Measurements from ENCODE around the gene ROPN1. TPM values are rescaled to one million over a fixed set of nuclear protein-coding genes. Genes with fewer than 3 reads are reported as not detected.

ROPN1 gene
- total and polyA plus RNA-seq, 2 of the 13 experiments (the other 11 are each of a cell fraction or from before 2014, with no cell fraction given) = not detected

- TF ChIP-seq ZNF891 (CRISPR knock-in tag; IDR thresholded peaks at IDR 0.05) (0 out of 2 replicates have a peak, but pooled peaks have one; percentile 34), ZNF251 (CRISPR knock-in tag; IDR thresholded peaks at IDR 0.05) (no peak), ATF7-NPFF (CRISPR knock-in tag; IDR thresholded peaks at IDR 0.05; ENCODE audit: low read depth) (0 out of 2 replicates have a peak, but pooled peaks have one; percentile 16), ZNF597 (CRISPR knock-in tag; IDR thresholded peaks at IDR 0.05) (no peak), THAP7 (CRISPR knock-in tag; IDR thresholded peaks at IDR 0.05) (no peak)
Measured at GRCh38 chr3:124033360-124034015, 41.6 kb upstream of the ROPN1 start, which contains the start of gene KALRN (continued).

GRCh38 chr3:124032881-124033359 is 41.0 kb upstream of the ROPN1 start:
- intact Hi-C loops (cut with micrococcal nuclease; ENCODE audit: unreplicated experiment) = loop anchor here (5.0 kb wide), 1 partner anchor 44 kb away; no protein-coding TSS in a partner anchor
- FAIRE-seq (no peak), DNase-seq (ENCODE audit: low spot score) (peak; percentile 51), ATAC-seq (peak; percentile 94)
- Histone ChIP-seq H4K20me1 (ENCODE audit: insufficient read depth, low read length) (no peaks in the 10 kb centered on the region), H3K4me2 (ENCODE audit: low read depth, low read length) (peak overlapping the region; percentile 77), H3K27me3 (ENCODE audit: control insufficient read depth in 1 of 2, insufficient read depth in 2 of 2, low read length in 2 of 2) (peaks cover 0 to 48% of the 10 kb centered on the region in 2 experiments), H3K4me3 (replicated peaks in 1 of 3; ENCODE audit: insufficient read depth in 1 of 3, low read depth in 2 of 3, low read length in 3 of 3) (peak overlapping the region; percentile 60 to 76 (median 70)), H3K4me1 (ENCODE audit: insufficient read depth, low read length) (peaks cover 6% of the 10 kb centered on the region), H3K36me3 (replicated peaks in 1 of 2; ENCODE audit: control insufficient read depth in 1 of 2, insufficient read depth in 2 of 2, low read length in 2 of 2) (no peaks in the 10 kb centered on the region), H3K9ac (ENCODE audit: insufficient read depth, low read depth, low read length) (peak overlapping the region; percentile 48; the same call in 1 of the 2 replicates), H3K9me3 (ENCODE audit: low read length) (no peaks in the 10 kb centered on the region), H3K27ac (ENCODE audit: extremely low read length, insufficient read depth, low read length) (no peak overlapping the region), H2AFZ (ENCODE audit: low read length) (no peak overlapping the region), H3K79me2 (ENCODE audit: insufficient read depth, low read length) (no peaks in the 10 kb centered on the region)
- ChIA-PET POLR2A (no interaction called here), CTCF (ENCODE audit: low intra/inter-chr PET ratio, low total read pairs) (no interaction called here)
- no TSS peak for BruUV-seq (replicated peaks)
- under 1% methylated on average over 30 of the region's 48 CpGs for WGBS (ENCODE audit: low lambda C conversion rate)
- in situ Hi-C loops (cut with HindIII; ENCODE audit: extremely low pct_ligation_motif_present, low pct_unique_long_range_greater_than_20kb) = no loop called here
- TF ChIP-seq ZSCAN9 (CRISPR knock-in tag; IDR thresholded peaks at IDR 0.05; ENCODE audit: borderline replicate concordance) (no peak), ZNF781 (CRISPR knock-in tag; IDR thresholded peaks at IDR 0.05; ENCODE audit: borderline replicate concordance, not compliant biosample characterization) (no peak), KMT2B (CRISPR knock-in tag; IDR thresholded peaks at IDR 0.05) (no peak), REST (IDR thresholded peaks at IDR 0.05; ENCODE audit: borderline replicate concordance in 1 of 2, low read depth in 1 of 2, low read length in 2 of 2) (no peak), MED1 (CRISPR knock-in tag; IDR thresholded peaks at IDR 0.05) (0 out of 2 replicates have a peak, but pooled peaks have one; percentile 16), PPARG (CRISPR knock-in tag; conservative IDR thresholded peaks at IDR 0.05) (no peak), NKX3-1 (CRISPR knock-in tag; IDR thresholded peaks at IDR 0.05) (no peak), ATRX (CRISPR knock-in tag; IDR thresholded peaks at IDR 0.05; ENCODE audit: borderline replicate concordance) (no peak), ZUFSP (CRISPR knock-in tag; IDR thresholded peaks at IDR 0.05; ENCODE audit: borderline replicate concordance) (no peak), ZNF136 (CRISPR knock-in tag; IDR thresholded peaks at IDR 0.05; ENCODE audit: low read depth) (no peak)

Data from HepG2 (cell line).